ENCODE data around the gene MMP23B.
"Not testable (repeated sequence)": the region's sequence is repeated elsewhere in the genome, so short reads cannot be mapped to it uniquely, and the experiment has no call there.

MMP23B gene

DNA sequence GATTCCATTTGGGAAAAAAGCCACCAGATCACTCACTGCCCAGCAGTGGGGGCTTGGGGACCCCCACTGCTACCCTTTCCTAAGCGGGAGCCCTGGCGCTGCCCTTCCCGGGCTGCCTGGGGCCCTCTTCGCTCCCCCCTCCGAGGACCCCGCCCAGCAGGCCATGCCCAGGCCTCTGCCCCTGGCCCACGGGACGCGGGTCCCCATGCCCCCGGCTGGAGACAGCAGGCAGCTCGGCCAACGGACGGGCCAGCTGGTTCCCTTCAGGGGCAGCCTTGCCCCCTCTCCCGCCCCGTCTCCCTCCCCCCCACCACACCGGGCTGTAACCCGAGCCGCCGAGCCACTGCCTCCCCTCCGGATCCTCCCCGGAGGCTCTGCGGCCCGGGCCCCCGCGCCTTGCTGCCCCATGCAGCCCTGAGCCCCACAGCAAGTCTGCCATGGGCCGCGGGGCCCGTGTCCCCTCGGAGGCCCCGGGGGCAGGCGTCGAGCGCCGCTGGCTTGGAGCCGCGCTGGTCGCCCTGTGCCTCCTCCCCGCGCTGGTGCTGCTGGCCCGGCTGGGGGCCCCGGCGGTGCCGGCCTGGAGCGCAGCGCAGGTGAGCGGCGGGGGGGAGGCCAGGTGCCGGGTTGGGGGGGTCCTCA, at the start of gene MMP23B:
Gene MMP23B (plus strand): TSS at position 392 of the 639 bp plus-strand sequence. CDS start 46 bp downstream, at position 438.
- no peak for DNase-seq

GRCh38 chr1:1582585-1583346, 49.2 kb upstream of the MMP23B start:
- no peak for DNase-seq

DNA sequence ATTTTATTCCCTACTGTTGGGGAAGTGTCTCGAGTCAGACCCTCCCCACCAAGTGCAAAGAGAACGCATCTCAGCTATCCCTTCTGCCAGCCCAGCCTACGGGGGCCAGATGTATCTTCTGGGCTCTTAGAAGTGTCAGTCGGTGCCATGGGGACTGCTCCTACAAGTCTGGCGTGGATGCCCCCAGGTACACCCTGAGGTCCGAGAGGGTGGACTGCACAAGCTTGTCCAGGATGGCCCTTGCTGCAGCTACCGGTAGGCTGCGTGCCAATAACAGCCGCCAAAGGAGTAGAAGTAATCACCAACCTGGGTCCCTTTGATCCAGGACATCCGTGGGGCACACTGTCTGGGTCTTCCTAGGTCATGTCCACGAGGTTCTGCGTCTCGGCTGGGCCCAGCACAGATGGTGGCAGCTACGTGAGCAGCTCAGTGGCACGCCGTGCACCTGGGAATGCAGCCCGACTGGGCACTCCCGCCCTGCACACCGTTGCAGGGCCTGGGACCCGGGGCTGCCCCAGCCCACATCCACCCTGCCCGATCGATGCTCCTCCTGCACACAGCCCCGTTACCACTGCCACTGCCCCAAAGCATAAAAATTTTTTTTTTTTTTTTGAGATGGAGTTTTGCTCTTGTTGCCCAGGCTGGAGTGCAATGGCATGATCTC, 48.5 kb upstream of the MMP23B start:
- DNase-seq = no peak

- DNase-seq = no peak
Observed at GRCh38 chr1:1591452-1591851, 40.5 kb upstream of the MMP23B start.

DNA sequence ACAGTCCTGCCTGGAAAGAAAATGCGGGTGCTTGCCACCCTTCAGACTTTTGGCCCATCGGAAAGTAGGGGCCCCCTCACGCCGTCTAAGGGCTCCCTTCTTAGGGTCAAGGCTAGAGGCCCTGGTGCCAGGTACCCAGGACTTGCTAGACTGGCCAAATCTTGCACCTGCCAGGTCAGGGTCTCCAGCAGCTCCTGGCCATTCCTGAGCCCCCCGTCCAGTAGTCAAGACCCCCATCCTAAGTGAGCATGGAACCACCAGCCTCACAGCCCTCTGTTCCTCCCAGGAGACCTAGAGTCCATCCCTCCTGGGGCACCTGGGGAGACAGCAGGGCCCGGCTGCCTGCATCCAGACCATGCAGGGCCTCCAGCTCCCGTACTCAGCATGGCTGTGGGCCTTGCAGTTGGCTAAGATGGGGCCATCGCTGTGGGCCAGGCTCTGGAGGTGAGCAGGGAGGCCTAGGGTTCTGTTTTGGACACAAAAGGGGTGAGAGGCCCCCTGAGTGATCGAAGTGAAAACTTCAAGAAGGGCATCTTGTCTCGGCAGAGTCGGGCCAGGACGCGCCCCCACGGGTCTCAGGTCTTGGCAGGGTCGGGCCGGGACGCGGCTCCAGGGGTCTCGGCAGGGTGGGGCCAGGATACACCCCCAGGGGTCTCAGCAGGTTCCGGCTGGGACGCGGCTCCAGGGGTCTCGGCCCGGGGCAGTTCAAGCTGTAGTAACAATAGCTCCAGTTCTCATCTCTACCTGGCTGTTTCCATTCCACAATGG, 38.0 kb upstream of the MMP23B start:
- no peak for DNase-seq

DNA sequence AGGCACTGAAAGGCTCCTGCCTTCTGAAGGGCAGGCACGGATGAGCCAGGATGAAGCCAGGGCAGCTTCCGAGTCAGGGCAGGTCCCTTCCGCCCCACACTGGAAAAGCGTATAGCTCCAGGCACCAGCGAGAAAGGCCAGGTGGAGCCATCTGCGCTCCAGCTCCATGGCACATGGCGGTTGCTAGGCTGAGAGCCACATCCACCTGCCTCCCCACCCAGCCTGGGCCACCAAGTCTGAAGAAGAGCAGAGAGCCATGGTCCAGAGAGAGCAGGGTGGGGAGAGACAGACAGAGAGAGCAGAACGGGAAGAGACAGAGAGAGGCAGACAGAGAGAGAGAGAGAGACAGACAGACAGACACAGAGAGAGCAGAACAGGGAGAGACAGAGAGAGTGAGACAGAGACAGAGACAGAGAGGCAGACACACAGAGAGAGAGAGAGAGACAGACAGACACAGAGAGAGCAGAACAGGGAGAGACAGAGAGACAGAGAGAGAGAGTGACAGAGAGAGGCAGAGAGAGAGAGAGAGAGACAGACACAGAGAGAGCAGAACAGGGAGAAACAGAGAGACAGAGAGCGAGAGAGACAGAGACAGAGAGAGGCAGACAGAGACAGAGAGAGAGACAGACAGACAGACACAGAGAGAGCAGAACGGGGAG, 37.2 kb upstream of the MMP23B start:
- DNase-seq = no peak

GRCh38 chr1:1595341-1595740, 36.6 kb upstream of the MMP23B start:
- not testable (repeated sequence) for DNase-seq

DNA sequence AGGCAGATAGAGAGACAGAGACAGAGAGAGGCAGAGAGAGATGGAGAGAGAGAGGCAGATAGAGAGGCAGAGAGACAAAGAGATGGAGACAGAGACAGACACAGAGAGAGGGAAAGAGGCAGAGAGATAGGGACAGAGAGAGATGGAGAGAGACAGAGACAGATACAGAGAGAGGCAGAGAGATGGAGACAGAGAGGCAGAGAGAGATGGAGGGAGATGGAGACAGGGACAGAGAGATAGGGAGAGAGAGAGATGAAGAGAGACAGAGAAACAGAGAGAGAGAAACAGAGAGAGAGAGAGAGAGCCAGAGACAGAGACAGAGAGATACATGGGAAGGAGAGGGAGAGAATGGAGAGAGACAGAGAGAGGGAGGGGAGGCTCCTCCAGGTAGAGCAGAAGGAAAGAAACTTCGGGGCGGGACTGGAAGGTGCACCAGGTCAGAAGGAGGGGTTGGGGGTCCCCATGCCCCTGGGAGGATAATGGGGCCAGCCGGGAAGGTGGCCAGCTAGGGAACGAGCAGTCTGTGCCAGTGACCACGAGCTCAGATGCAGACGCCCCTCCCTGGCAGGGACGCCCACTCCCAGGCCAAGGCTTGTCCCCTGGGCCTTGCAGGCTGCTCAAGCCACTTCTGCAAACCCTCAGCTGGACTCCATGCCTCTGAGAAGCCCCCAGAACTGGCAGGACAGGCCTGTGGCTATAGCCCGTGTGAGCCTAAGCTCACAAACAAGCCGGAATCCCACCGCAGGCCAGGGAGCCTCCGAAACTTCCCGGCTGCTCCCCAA, 35.3 kb upstream of the MMP23B start:
- no peak for DNase-seq

GRCh38 chr1:1597275-1597930, 34.6 kb upstream of the MMP23B start:
- no peak for DNase-seq

GRCh38 chr1:1598051-1598719, 33.8 kb upstream of the MMP23B start:
- DNase-seq = no peak

DNA sequence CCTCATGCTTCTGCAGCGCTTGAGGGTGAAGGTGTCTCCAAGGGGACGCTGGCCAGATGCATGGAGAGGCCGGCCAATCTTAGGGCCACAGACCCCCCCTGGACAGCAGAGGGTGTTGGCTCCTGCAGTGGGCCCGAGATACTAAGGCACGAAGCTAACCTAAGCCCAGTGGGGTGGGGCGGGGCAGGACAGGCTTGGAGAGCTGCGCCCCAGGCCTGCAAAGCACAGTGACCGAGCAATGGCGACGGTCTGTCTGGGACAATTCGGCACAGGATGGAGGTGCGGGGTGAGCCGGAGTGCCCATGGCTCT, 33.3 kb upstream of the MMP23B start:
- no peak for DNase-seq

- peak; percentile 22 for DNase-seq
Observed at GRCh38 chr1:1599030-1599934, 32.7 kb upstream of the MMP23B start.

DNA sequence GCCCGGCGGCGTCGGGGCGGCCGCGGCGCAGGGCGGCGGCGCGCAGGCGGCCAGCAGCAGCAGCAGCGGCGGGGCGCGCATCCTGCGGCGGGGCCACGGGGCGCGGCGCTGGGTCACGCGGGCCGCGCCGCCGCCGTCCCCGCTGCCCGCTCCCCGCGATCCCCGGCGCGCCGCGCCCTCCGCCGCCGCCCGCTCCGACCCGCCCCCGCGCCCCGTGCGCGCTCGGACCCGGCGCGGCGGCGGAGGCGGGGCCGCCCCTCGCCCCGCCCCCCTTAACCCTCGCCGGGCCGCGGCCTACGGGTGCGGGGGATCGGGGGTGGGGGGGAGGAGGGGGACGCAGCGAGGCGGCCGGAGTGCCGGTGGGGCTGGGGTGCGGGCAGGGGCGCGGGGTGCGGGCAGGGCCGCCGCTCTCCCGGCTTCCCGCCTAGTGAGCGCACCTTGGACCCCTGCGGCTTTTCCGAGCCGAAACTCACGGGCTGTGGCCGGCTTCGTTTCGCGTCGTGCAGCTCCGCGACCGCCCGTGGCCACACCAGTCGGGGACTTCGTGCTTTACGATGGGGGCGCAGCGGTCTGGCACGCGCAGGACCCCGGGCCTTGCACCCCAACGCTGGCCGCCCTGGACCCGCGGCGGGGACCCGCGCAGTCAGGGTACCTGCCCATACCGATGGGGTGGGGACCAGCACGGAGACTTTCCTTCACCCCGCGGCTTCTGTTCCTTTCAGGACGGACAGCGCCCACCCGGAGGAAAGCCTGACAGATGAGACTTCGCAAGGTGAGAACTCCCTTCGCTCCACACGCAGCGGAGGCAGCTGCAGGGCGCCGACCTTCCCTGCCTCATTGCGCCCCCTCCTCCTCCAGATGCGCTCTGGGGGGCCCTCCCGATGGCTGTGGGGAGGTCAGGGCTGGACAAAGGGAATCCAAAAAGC, 31.8 kb upstream of the MMP23B start, which contains the start of gene FNDC10:
Gene FNDC10 (minus strand): TSS at position 201 of the 926 bp plus-strand sequence. CDS start 120 bp downstream, at position 81.
- DNase-seq = no peak

DNA sequence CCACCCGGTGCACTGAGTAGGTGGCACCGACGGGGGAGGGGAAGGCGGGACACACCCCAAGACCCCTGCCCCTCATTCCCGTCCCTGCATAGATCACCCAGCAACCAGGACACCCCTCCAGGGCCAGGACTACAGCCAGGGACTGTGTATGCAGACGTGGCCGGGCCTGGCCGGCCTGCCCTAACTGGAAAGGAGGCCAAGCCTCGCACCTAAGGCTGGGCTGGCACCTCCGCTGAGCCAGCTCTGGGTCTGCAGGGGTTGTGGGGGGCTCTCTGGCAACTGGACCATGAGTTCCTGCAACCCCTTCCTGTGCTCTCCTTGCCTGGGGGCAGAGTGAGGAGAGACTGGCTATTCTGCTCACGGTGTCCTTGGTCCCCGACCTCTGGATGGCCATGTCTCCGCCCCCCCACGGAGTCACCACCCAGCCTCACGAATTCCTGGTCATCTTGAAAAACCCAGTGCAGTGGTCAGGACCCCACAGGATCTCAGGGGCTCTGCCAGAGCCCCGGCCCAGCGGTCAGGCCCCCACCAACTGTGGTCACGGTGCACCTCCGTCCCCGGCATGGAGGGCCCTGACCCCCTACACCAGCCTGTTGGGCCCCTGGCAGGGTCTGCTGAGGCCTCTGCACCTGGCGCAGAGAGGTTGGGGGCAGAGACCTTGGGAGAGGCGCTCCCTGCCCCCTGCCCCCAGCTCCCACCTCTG, 31.0 kb upstream of the MMP23B start:
- no peak for DNase-seq

- DNase-seq = no peak
Observed at GRCh38 chr1:1601564-1602303, 30.2 kb upstream of the MMP23B start.

GRCh38 chr1:1602304-1602967, 29.5 kb upstream of the MMP23B start:
- DNase-seq = no peak

Data from CD4-positive, alpha-beta T cell treated with Interleukin-4 for 4 hours (primary cell).